Tibial nerve (tissue), 3 donors: Measurements from ENCODE around the gene LY86.

Experiments used
- POLR2A ChIP-seq, 2 donors: fragments of 450-650 bp; IDR thresholded peaks; one replicate each; pipeline ENCODE4 v1.6.1; 2017; ENCODE audit warnings: antibody characterized with exemption in 2 of 2, mild to moderate bottlenecking in 2 of 2, moderate library complexity in 2 of 2
- TF ChIP-seq, protein P1 (sequence below), 5 experiments: fragments of 200-600 bp in 3 of 5; fragments of 450-650 bp in 2 of 5; sonication (generic) in 3 of 5; IDR thresholded peaks; one replicate each; pipeline ENCODE4 v1.5.1; 2016 to 2019; ENCODE audit warnings: antibody characterized with exemption in 5 of 5, mild to moderate bottlenecking in 3 of 5, moderate library complexity in 2 of 5

DNA sequence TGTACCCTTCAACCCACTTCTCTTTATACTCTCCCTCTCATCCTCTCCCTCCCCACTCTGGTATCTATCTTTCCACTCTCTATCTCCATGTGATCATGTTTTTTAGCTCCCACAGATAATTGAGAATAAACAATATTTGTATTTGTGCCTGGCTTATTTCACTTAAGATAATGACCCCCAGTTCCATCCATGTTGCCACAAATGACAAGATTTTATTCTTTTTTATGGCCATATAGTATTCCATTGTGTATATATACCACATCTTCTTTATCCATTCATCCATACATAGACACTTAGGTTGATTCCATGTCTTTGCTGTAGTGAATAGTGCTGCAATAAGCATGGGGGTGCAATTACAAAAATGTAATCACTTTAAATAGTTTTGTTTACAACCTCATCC is 62.3 kb downstream of the LY86 start:
- TF ChIP-seq POLR2A (IDR thresholded peaks at IDR 0.05): no peak
- TF ChIP-seq, protein P1, sequence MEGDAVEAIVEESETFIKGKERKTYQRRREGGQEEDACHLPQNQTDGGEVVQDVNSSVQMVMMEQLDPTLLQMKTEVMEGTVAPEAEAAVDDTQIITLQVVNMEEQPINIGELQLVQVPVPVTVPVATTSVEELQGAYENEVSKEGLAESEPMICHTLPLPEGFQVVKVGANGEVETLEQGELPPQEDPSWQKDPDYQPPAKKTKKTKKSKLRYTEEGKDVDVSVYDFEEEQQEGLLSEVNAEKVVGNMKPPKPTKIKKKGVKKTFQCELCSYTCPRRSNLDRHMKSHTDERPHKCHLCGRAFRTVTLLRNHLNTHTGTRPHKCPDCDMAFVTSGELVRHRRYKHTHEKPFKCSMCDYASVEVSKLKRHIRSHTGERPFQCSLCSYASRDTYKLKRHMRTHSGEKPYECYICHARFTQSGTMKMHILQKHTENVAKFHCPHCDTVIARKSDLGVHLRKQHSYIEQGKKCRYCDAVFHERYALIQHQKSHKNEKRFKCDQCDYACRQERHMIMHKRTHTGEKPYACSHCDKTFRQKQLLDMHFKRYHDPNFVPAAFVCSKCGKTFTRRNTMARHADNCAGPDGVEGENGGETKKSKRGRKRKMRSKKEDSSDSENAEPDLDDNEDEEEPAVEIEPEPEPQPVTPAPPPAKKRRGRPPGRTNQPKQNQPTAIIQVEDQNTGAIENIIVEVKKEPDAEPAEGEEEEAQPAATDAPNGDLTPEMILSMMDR (IDR thresholded peaks at IDR 0.05): no peak
